Measurements from ENCODE around the gene ARPC1B. TPM values are rescaled to one million over a fixed set of nuclear protein-coding genes. Genes with fewer than 3 reads are reported as not detected.
"Not testable (repeated sequence)": the region's sequence is repeated elsewhere in the genome, so short reads cannot be mapped to it uniquely, and the experiment has no call there.

ARPC1B gene
- total RNA-seq, 3 donors from 2014 or later = 108 to 176 (median 169) TPM

- intact Hi-C loops (cut with DNase I; ENCODE audit: low total_unique reads) = no loop called here
- H3K9me3 ChIP-seq = no peaks in the 10 kb centered on the region
- TF ChIP-seq CTCF (IDR thresholded peaks at IDR 0.05) (no peak), POLR2AphosphoS5 (IDR thresholded peaks at IDR 0.05) (no peak), POLR2A (IDR thresholded peaks at IDR 0.05) (no peak)
- DNase-seq (ENCODE audit: low spot score in 2 of 2) = no peak
- no peak overlapping the region for H3K4me3 ChIP-seq
- H3K27me3 ChIP-seq = no peaks in the 10 kb centered on the region
- H3K27ac ChIP-seq = no peak overlapping the region
- peaks cover 0 to 8% of the 10 kb centered on the region in 2 donors for H3K4me1 ChIP-seq
- H3K36me3 ChIP-seq = no peaks in the 10 kb centered on the region
Measured at GRCh38 chr7:99331002-99331401, 43.5 kb upstream of the ARPC1B start.

DNA sequence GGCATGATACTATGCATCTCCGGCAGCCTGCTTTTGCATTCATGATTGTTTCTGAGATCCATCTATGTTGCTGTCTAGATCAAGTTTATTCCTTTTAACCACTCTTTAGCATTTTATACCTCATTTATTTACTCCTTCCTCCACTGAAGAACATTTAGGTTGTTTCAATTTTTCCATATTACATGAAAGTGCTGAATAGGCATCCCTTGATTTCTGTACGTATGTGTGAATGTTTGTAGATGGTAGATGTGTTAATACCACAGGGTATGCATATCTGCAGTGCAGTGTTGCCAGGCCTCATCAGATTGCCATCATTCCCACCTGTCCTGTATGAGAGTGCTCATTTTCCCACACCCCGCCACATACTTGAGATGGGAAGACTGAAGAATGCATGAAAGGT lies 34.9 kb upstream of the ARPC1B start:
- TF ChIP-seq POLR2A (IDR thresholded peaks at IDR 0.05) (no peak), POLR2AphosphoS5 (IDR thresholded peaks at IDR 0.05) (no peak), CTCF (IDR thresholded peaks at IDR 0.05) (no peak)
- peaks cover 8% of the 10 kb centered on the region for H3K36me3 ChIP-seq
- DNase-seq (ENCODE audit: low spot score in 2 of 2) = no peak
- H3K27me3 ChIP-seq = no peaks in the 10 kb centered on the region
- H3K9me3 ChIP-seq = no peaks in the 10 kb centered on the region
- intact Hi-C loops (cut with DNase I; ENCODE audit: low total_unique reads) = no loop called here
- H3K4me1 ChIP-seq = no peaks in the 10 kb centered on the region
- H3K4me3 ChIP-seq = no peak overlapping the region
- H3K27ac ChIP-seq = no peak overlapping the region

GRCh38 chr7:99340659-99341058 lies 33.9 kb upstream of the ARPC1B start:
- H3K36me3 ChIP-seq = peaks cover 8% of the 10 kb centered on the region
- peak overlapping the region in 1 of 2 donors; percentile 15 for H3K27ac ChIP-seq
- H3K4me1 ChIP-seq = no peaks in the 10 kb centered on the region
- no peaks in the 10 kb centered on the region for H3K9me3 ChIP-seq
- intact Hi-C loops (cut with DNase I; ENCODE audit: low total_unique reads) = no loop called here
- TF ChIP-seq POLR2A (IDR thresholded peaks at IDR 0.05) (no peak), CTCF (IDR thresholded peaks at IDR 0.05) (no peak), POLR2AphosphoS5 (IDR thresholded peaks at IDR 0.05) (no peak)
- H3K4me3 ChIP-seq = no peak overlapping the region
- no peak for DNase-seq (ENCODE audit: low spot score in 2 of 2)
- H3K27me3 ChIP-seq = no peaks in the 10 kb centered on the region

GRCh38 chr7:99344061-99344647 lies 30.4 kb upstream of the ARPC1B start:
- H3K36me3 ChIP-seq = peaks cover under 1% of the 10 kb centered on the region
- H3K9me3 ChIP-seq = no peaks in the 10 kb centered on the region
- TF ChIP-seq POLR2AphosphoS5 (IDR thresholded peaks at IDR 0.05) (no peak), POLR2A (IDR thresholded peaks at IDR 0.05) (no peak), CTCF (IDR thresholded peaks at IDR 0.05) (no peak)
- DNase-seq (ENCODE audit: low spot score in 2 of 2) = no peak
- no peaks in the 10 kb centered on the region for H3K4me1 ChIP-seq
- intact Hi-C loops (cut with DNase I; ENCODE audit: low total_unique reads) = no loop called here
- no peak overlapping the region for H3K4me3 ChIP-seq
- no peaks in the 10 kb centered on the region for H3K27me3 ChIP-seq
- no peak overlapping the region for H3K27ac ChIP-seq

DNA sequence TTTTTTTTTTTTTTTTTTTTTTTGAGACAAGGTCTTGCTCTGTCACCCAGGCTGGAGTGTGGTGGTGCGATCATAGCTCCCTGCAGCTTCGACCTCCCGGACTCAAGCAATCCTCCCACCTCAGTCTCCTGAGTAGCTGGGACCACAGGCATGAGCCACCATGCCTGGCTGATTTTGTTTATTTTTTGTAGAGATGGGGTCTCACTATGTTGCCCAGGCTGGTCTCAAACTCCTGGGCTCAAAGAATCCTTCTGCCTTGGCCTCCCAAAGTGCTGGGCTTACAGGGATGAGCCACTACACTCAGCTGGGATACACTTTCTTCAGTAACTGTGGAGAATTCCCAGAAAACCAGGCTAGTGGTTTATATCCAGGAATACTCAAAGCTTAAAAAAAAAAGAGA lies 23.9 kb upstream of the ARPC1B start:
- H3K4me3 ChIP-seq; intact Hi-C loops (cut with DNase I; ENCODE audit: low total_unique reads); H3K36me3 ChIP-seq; H3K27me3 ChIP-seq; DNase-seq (ENCODE audit: low spot score in 2 of 2); H3K27ac ChIP-seq; H3K4me1 ChIP-seq; H3K9me3 ChIP-seq: not testable (repeated sequence)

- no peaks in the 10 kb centered on the region for H3K27me3 ChIP-seq
- H3K27ac ChIP-seq = no peak overlapping the region
- no peak overlapping the region for H3K4me3 ChIP-seq
- H3K4me1 ChIP-seq = no peaks in the 10 kb centered on the region
- H3K9me3 ChIP-seq = no peaks in the 10 kb centered on the region
- no peaks in the 10 kb centered on the region for H3K36me3 ChIP-seq
- no peak for TF ChIP-seq CTCF (IDR thresholded peaks at IDR 0.05)
- TF ChIP-seq POLR2A (IDR thresholded peaks at IDR 0.05) = no peak
- TF ChIP-seq POLR2AphosphoS5 (IDR thresholded peaks at IDR 0.05) = no peak
- intact Hi-C loops (cut with DNase I; ENCODE audit: low total_unique reads) = no loop called here
- DNase-seq (ENCODE audit: low spot score in 2 of 2) = no peak
Measured at GRCh38 chr7:99352247-99352646, 22.3 kb upstream of the ARPC1B start.
